BE2C (cell line): Measurements from ENCODE around the gene RTN4.

Source experiments
- DNase-seq: peaks from one replicate; pipeline ENCODE4 v3.0.0-alpha.2; 2020
- H3K27me3 ChIP-seq: fragments of 250-450 bp; sonication (Bioruptor Pico); 2 replicates; pipeline ENCODE4 v1.5.1; 2020; ENCODE audit warnings: mild to moderate bottlenecking
- H3K36me3 ChIP-seq: fragments of 250-450 bp; sonication (Bioruptor Pico); 2 replicates; pipeline ENCODE4 v1.5.1; 2020; ENCODE audit warnings: mild to moderate bottlenecking
- H3K4me1 ChIP-seq: fragments of 250-450 bp; sonication (Bioruptor Pico); 2 replicates; pipeline ENCODE4 v1.5.1; 2020
- H3K4me3 ChIP-seq: 2 replicates; pipeline ENCODE4 v1.5.1; 2011; ENCODE audit warnings: low read depth, low read length
- H3K9me3 ChIP-seq: fragments of 250-450 bp; sonication (Bioruptor Pico); 2 replicates; pipeline ENCODE4 v1.5.1; 2020
- TF ChIP-seq, protein P1 (sequence below): IDR thresholded peaks from 2 replicates; pipeline ENCODE4 v1.5.1; 2012; ENCODE audit warnings: mild to moderate bottlenecking, low read depth, low read length

The RTN4 gene

DNA sequence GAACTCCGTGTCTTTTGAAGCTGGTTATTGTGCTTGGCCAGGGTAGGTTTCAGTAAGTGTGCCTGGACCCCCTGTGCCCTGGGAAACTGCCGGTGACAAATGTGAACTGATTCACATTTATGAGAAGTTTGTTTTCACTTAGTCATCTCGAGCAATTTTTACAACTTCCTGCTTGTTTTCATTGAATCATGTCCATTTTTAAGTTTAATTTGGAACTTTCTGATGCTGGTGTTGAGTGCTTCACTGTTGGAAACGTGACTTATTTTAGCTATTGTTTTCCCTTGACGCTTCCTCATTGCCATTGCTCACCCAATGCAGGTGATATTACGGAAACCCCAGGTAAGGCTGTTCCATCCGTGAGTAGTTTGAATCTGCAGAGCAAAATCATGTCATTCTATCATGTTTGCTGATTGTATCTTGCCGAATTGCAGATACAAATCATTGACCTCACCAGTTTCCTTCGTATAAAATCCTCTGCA, 97.2 kb downstream of the RTN4 start:
- Histone ChIP-seq H3K27me3 (no peaks in the 10 kb centered on the region), H3K36me3 (no peaks in the 10 kb centered on the region; the same call in none of the 2 replicates), H3K4me3 (no peak overlapping the region), H3K9me3 (no peaks in the 10 kb centered on the region), H3K4me1 (no peaks in the 10 kb centered on the region)
- TF ChIP-seq, protein P1, sequence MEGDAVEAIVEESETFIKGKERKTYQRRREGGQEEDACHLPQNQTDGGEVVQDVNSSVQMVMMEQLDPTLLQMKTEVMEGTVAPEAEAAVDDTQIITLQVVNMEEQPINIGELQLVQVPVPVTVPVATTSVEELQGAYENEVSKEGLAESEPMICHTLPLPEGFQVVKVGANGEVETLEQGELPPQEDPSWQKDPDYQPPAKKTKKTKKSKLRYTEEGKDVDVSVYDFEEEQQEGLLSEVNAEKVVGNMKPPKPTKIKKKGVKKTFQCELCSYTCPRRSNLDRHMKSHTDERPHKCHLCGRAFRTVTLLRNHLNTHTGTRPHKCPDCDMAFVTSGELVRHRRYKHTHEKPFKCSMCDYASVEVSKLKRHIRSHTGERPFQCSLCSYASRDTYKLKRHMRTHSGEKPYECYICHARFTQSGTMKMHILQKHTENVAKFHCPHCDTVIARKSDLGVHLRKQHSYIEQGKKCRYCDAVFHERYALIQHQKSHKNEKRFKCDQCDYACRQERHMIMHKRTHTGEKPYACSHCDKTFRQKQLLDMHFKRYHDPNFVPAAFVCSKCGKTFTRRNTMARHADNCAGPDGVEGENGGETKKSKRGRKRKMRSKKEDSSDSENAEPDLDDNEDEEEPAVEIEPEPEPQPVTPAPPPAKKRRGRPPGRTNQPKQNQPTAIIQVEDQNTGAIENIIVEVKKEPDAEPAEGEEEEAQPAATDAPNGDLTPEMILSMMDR, result no peak
- no peak for DNase-seq

DNA sequence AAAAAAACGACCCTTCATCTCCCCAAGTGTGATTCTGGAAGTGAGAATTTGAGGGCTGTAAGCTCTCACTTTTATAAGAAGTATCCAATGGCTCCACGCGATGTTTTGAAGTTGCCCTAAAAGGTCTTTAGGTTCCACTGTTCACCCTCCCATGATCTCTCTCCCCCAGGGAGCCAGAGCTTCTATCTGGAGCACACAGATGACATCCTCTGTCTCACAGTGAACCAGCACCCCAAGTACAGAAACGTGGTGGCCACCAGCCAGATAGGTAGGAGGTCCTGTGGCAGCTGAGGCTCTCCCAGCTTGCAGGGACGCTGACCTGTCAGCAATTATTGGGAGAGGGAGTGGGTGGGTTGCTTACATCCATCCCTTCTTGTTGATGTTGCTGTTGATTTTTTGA, 97.8 kb downstream of the RTN4 start:
- TF ChIP-seq, protein P1, result no peak

DNA sequence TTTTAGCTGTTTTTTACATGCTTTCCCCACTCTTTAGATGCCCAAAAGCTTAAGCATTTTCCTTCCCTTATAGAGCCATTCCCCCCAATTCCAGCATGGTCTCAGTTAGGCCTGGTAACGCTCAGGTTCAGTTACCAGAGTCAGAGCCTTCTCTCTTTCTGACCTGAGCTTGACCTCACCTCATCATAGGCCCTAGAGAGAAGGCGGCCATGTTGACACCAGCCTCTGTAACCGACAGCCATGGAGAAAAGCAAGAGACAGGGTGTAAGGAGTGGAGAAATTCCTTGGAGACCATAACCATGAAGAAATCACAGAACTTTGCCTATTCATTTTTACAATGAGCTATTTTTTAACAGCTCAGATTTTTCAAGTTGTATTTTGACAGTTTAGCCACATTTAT, 99.4 kb downstream of the RTN4 start:
- no peak for DNase-seq
- no peaks in the 10 kb centered on the region for H3K4me1 ChIP-seq
- H3K36me3 ChIP-seq, result no peaks in the 10 kb centered on the region; the same call in none of the 2 replicates

More for the DNA sequence above, 97.8 kb downstream of the RTN4 start:
- H3K4me1 ChIP-seq, result no peaks in the 10 kb centered on the region
- no peaks in the 10 kb centered on the region; the same call in none of the 2 replicates for H3K36me3 ChIP-seq
- H3K27me3 ChIP-seq, result no peaks in the 10 kb centered on the region
- no peaks in the 10 kb centered on the region for H3K9me3 ChIP-seq
- DNase-seq, result no peak
- no peak overlapping the region for H3K4me3 ChIP-seq

GRCh38 chr2:54949431-54949830, 100.8 kb downstream of the RTN4 start:
- Histone ChIP-seq H3K36me3 (no peaks in the 10 kb centered on the region; the same call in none of the 2 replicates), H3K4me1 (no peaks in the 10 kb centered on the region)
- no peak for DNase-seq

More for the DNA sequence above, 99.4 kb downstream of the RTN4 start:
- TF ChIP-seq, protein P1, result no peak
- H3K9me3 ChIP-seq, result no peaks in the 10 kb centered on the region
- no peak overlapping the region for H3K4me3 ChIP-seq
- no peaks in the 10 kb centered on the region for H3K27me3 ChIP-seq

DNA sequence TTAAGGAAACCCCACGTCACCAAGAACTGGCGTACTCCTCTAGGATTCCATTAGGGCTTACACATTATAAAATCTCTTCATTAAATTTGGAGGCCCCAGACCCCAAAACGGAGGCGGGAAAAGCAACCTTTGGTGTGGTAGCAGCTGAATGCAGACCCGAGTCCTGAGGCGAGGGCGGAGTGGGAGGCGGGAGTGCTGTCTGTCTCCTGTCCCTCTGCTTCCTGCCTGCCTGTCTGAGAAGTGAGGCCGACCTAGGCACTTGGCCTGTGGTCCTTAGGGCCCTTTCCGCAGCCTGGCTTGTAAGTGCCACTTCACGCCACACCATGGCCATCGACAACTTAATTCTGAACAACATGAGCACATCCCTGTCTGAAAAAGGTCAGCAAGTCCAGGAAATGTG, 102.1 kb downstream of the RTN4 start:
- Histone ChIP-seq H3K4me3 (no peak overlapping the region), H3K36me3 (no peaks in the 10 kb centered on the region; the same call in none of the 2 replicates), H3K9me3 (no peaks in the 10 kb centered on the region), H3K4me1 (no peaks in the 10 kb centered on the region), H3K27me3 (no peaks in the 10 kb centered on the region)
- no peak for DNase-seq
- TF ChIP-seq, protein P1, result no peak

More at GRCh38 chr2:54949431-54949830, 100.8 kb downstream of the RTN4 start:
- H3K27me3 ChIP-seq, result no peaks in the 10 kb centered on the region
- H3K9me3 ChIP-seq, result no peaks in the 10 kb centered on the region
- TF ChIP-seq, protein P1, result no peak
- H3K4me3 ChIP-seq, result no peak overlapping the region

DNA sequence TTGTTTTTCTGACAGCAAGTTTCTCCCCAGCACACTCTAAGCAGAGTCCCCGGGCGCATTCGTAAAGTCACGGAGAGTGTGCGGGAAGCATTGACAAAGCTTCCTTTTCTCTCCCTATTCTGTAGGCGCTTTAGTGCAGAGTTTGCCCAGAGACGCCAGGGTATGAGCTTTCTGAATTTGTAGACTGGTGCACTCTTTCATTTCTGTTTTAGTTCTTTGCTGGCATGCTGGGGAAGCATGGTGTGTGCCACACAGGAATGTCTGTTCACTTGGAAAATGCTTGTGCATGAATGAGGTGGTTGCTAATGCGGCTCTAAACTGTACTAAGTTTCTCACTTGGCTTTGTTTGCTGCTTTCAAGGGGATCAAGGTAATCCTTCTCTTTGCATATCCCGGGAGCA, 102.6 kb downstream of the RTN4 start:
- H3K9me3 ChIP-seq, result no peaks in the 10 kb centered on the region
- no peaks in the 10 kb centered on the region for H3K27me3 ChIP-seq
- H3K36me3 ChIP-seq, result no peaks in the 10 kb centered on the region; the same call in none of the 2 replicates
- TF ChIP-seq, protein P1, result no peak
- no peak overlapping the region for H3K4me3 ChIP-seq
- no peak for DNase-seq
- no peaks in the 10 kb centered on the region for H3K4me1 ChIP-seq
